HUES48 (cell line): ENCODE data around the gene TAF7.

ENCODE experiments used
- H3K27ac ChIP-seq: one replicate; pipeline ENCODE4 v1.7.0; 2013; ENCODE audit warnings: low read depth, low read length, inconsistent platforms
- H3K27me3 ChIP-seq: 2 replicates; pipeline ENCODE4 v1.6.1; 2013; ENCODE audit warnings: mild to moderate bottlenecking, low read length; ENCODE audit not compliant: control insufficient read depth, insufficient read depth
- H3K36me3 ChIP-seq: 2 replicates; pipeline ENCODE4 v1.6.1; 2013; ENCODE audit warnings: low read length; ENCODE audit not compliant: control insufficient read depth, insufficient read depth
- H3K4me1 ChIP-seq: 2 replicates; pipeline ENCODE4 v1.6.1; 2013; ENCODE audit warnings: mild to moderate bottlenecking, low read length; ENCODE audit not compliant: control insufficient read depth, insufficient read depth
- H3K4me3 ChIP-seq: 2 replicates; pipeline ENCODE4 v1.5.1; 2013; ENCODE audit warnings: mild to moderate bottlenecking, low read depth, low read length
- H3K9ac ChIP-seq: 2 replicates; pipeline ENCODE4 v1.6.1; 2013; ENCODE audit warnings: mild to moderate bottlenecking, low read depth, low read length, moderate library complexity
- H3K9me3 ChIP-seq: 2 replicates; pipeline ENCODE4 v1.6.1; 2013; ENCODE audit warnings: low read length; ENCODE audit not compliant: control insufficient read depth, insufficient read depth

The TAF7 gene

GRCh38 chr5:141298376-141298775 is 22.2 kb downstream of the TAF7 start:
- H3K27me3 ChIP-seq: no peaks in the 10 kb centered on the region
- no peaks in the 10 kb centered on the region for H3K4me1 ChIP-seq
- no peak overlapping the region for H3K27ac ChIP-seq
- H3K9ac ChIP-seq: no peak overlapping the region
- H3K9me3 ChIP-seq: peaks cover 41% of the 10 kb centered on the region
- H3K4me3 ChIP-seq: no peak overlapping the region
- no peaks in the 10 kb centered on the region for H3K36me3 ChIP-seq

- no peaks in the 10 kb centered on the region for H3K4me1 ChIP-seq
- H3K4me3 ChIP-seq: no peak overlapping the region
- H3K27ac ChIP-seq: no peak overlapping the region
- no peaks in the 10 kb centered on the region for H3K27me3 ChIP-seq
- no peak overlapping the region for H3K9ac ChIP-seq
- H3K36me3 ChIP-seq: no peaks in the 10 kb centered on the region
- peaks cover 61% of the 10 kb centered on the region for H3K9me3 ChIP-seq
These were observed 47.7 kb downstream of the TAF7 start for GRCh38 chr5:141272906-141273305.

GRCh38 chr5:141269195-141269594 is 51.4 kb downstream of the TAF7 start:
- no peaks in the 10 kb centered on the region for H3K36me3 ChIP-seq
- no peaks in the 10 kb centered on the region for H3K4me1 ChIP-seq
- no peak overlapping the region for H3K27ac ChIP-seq
- H3K9me3 ChIP-seq: peaks cover 80% of the 10 kb centered on the region
- no peaks in the 10 kb centered on the region for H3K27me3 ChIP-seq
- no peak overlapping the region for H3K9ac ChIP-seq
- H3K4me3 ChIP-seq: no peak overlapping the region
